ENCODE measurements around the gene OCRL. TPM values are rescaled to one million over a fixed set of nuclear protein-coding genes. Genes with fewer than 3 reads are reported as not detected.

Gene OCRL
- total and polyA plus RNA-seq, 2 of the 13 experiments (the other 11 are each of a cell fraction or from before 2014, with no cell fraction given) = 13.4 to 32.0 TPM

GRCh38 chrX:129585691-129586090 lies 45.6 kb downstream of the OCRL start (continued):
- no peak for TF ChIP-seq ZNF136 (CRISPR knock-in tag; IDR thresholded peaks at IDR 0.05; ENCODE audit: low read depth)
- TF ChIP-seq ZNF142 (CRISPR knock-in tag; IDR thresholded peaks at IDR 0.05) = no peak
- TF ChIP-seq BRCA1 (CRISPR knock-in tag; IDR thresholded peaks at IDR 0.05) = no peak
- no peak for TF ChIP-seq ZNF550 (CRISPR knock-in tag; IDR thresholded peaks at IDR 0.05; ENCODE audit: borderline replicate concordance)
- TF ChIP-seq ZNF777 (CRISPR knock-in tag; IDR thresholded peaks at IDR 0.05) = no peak
- no peak for TF ChIP-seq GPN1 (CRISPR knock-in tag; IDR thresholded peaks at IDR 0.05; ENCODE audit: borderline replicate concordance)
- 0 out of 2 replicates have a peak, but pooled peaks have one; percentile 36 for TF ChIP-seq NFIC (IDR thresholded peaks at IDR 0.05; ENCODE audit: low read length)
- no peak for TF ChIP-seq ZNF333 (CRISPR knock-in tag; IDR thresholded peaks at IDR 0.05; ENCODE audit: borderline replicate concordance)
- no peak for TF ChIP-seq ZNF430 (CRISPR knock-in tag; IDR thresholded peaks at IDR 0.05)
- no peak for TF ChIP-seq SRSF9 (IDR thresholded peaks at IDR 0.05; ENCODE audit: borderline replicate concordance, insufficient read depth, low read depth, low read length, poor library complexity, severe bottlenecking)
- TF ChIP-seq ELF1 (CRISPR knock-in tag; IDR thresholded peaks at IDR 0.05) = no peak
- no peak for TF ChIP-seq RXRA (CRISPR knock-in tag; IDR thresholded peaks at IDR 0.05)
- no peak for TF ChIP-seq ETV6 (CRISPR knock-in tag; conservative IDR thresholded peaks at IDR 0.05)
- TF ChIP-seq ATM (IDR thresholded peaks at IDR 0.05; ENCODE audit: borderline replicate concordance) = no peak
- TF ChIP-seq PRDM4 (CRISPR knock-in tag; IDR thresholded peaks at IDR 0.05; ENCODE audit: borderline replicate concordance) = no peak
- TF ChIP-seq NFE2L1 (CRISPR knock-in tag; IDR thresholded peaks at IDR 0.05; ENCODE audit: borderline replicate concordance) = no peak
- TF ChIP-seq ZNF619 (CRISPR knock-in tag; IDR thresholded peaks at IDR 0.05) = no peak
- no peak for TF ChIP-seq HCFC1 (IDR thresholded peaks at IDR 0.05; ENCODE audit: low read depth, low read length)
- no peak for TF ChIP-seq BCLAF1 (IDR thresholded peaks at IDR 0.05)
- TF ChIP-seq CAMTA2 (CRISPR knock-in tag; IDR thresholded peaks at IDR 0.05; ENCODE audit: borderline replicate concordance) = no peak

Data from HepG2 (cell line).